Uterus (tissue), 4 donors: Measurements from ENCODE around the gene SYNJ2. TPM values are rescaled to one million over a fixed set of nuclear protein-coding genes. Genes with fewer than 3 reads are reported as not detected.

Source experiments
- DNase-seq, 2 donors: peaks; one replicate each; pipeline ENCODE4 v3.0.0-alpha.2; 2019 to 2020
- H3K27ac ChIP-seq, 2 donors: fragments of 200-600 bp; sonication (generic); 1 replicate in 1 of 2; 2 replicates in 1 of 2; pipeline ENCODE4 v1.5.1; 2016 to 2018
- H3K27me3 ChIP-seq, 2 donors: fragments of 200-600 bp; sonication (generic); one replicate each; pipeline ENCODE4 v1.5.1; 2018 to 2019; ENCODE audit warnings: control low read depth in 1 of 2
- H3K36me3 ChIP-seq, 2 donors: fragments of 200-600 bp; sonication (generic); one replicate each; pipeline ENCODE4 v1.5.1; 2019; ENCODE audit warnings: control low read depth in 1 of 2
- H3K4me1 ChIP-seq, 2 donors: fragments of 200-600 bp; sonication (generic); one replicate each; pipeline ENCODE4 v1.5.1; 2018 to 2019; ENCODE audit warnings: control low read depth in 1 of 2
- H3K4me3 ChIP-seq, 2 donors: fragments of 200-600 bp; sonication (generic); 1 replicate in 1 of 2; 2 replicates in 1 of 2; pipeline ENCODE4 v1.5.1; 2018 to 2019; ENCODE audit warnings: mild to moderate bottlenecking in 1 of 2
- H3K9me3 ChIP-seq, 2 donors: fragments of 200-600 bp; sonication (generic); one replicate each; pipeline ENCODE4 v1.5.1; 2019; ENCODE audit warnings: control low read depth in 1 of 2
- POLR2A ChIP-seq, 2 donors: fragments of 450-650 bp; IDR thresholded peaks; one replicate each; pipeline ENCODE4 v1.6.1; 2016; ENCODE audit warnings: antibody characterized with exemption in 2 of 2, mild to moderate bottlenecking in 1 of 2, moderate library complexity in 1 of 2
- intact Hi-C: fragments of 100-400 bp; cut with DNase I; formaldehyde crosslinking; loops from one replicate; pipeline ENCODE4 v1.15.1; 2023; ENCODE audit warnings: low total_unique reads
- total RNA-seq, 4 donors: library from RNA; depleted of rRNA in 3 of 4; stranded (reverse); fragments of >200 nt in 3 of 4; gene quantifications; one replicate each; pipeline versions ENCODE4 v1.1.0 to v1.2.4, GENCODE V29; 2014 to 2023
- TF ChIP-seq, protein P1 (sequence below), 4 experiments: fragments of 200-600 bp in 2 of 4; fragments of 450-650 bp in 2 of 4; sonication (generic) in 2 of 4; IDR thresholded peaks; one replicate each; pipeline ENCODE4 v1.5.1; 2016 to 2019; ENCODE audit warnings: antibody characterized with exemption in 4 of 4, mild to moderate bottlenecking in 2 of 4, moderate library complexity in 1 of 4
- donor health status: DM: yes; HTN: yes; CAD: no.

Gene SYNJ2
- total RNA-seq, 4 donors from 2014 or later = 9.5 to 32.2 (median 13.5) TPM

DNA sequence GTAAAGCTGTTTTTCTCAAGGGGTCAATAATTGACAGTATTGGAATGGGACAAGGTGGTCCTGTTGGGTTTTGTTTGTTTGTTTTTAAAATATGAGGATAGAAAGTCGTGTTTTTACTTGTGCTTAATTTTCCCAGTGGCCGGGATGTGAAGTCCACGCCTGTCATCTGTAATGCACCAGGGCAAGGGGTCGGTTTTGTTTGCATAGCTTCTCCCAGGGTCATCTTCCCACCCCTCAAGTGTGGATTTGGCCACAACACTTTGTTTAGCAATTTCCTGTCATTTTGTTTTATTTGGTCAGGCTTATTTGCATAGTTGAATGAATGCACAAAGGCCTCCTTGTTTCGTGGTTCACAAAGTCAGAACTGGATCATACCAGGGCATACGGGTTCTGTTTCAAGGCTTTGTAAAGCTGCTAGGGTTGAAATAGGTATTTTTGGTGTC, 29.8 kb downstream of the SYNJ2 start:
- Histone ChIP-seq H3K9me3 (no peaks in the 10 kb centered on the region), H3K36me3 (no peaks in the 10 kb centered on the region), H3K4me1 (peaks cover 0 to 11% of the 10 kb centered on the region in 2 donors), H3K27ac (no peak overlapping the region), H3K27me3 (no peaks in the 10 kb centered on the region), H3K4me3 (no peak overlapping the region)
- TF ChIP-seq, protein P1, sequence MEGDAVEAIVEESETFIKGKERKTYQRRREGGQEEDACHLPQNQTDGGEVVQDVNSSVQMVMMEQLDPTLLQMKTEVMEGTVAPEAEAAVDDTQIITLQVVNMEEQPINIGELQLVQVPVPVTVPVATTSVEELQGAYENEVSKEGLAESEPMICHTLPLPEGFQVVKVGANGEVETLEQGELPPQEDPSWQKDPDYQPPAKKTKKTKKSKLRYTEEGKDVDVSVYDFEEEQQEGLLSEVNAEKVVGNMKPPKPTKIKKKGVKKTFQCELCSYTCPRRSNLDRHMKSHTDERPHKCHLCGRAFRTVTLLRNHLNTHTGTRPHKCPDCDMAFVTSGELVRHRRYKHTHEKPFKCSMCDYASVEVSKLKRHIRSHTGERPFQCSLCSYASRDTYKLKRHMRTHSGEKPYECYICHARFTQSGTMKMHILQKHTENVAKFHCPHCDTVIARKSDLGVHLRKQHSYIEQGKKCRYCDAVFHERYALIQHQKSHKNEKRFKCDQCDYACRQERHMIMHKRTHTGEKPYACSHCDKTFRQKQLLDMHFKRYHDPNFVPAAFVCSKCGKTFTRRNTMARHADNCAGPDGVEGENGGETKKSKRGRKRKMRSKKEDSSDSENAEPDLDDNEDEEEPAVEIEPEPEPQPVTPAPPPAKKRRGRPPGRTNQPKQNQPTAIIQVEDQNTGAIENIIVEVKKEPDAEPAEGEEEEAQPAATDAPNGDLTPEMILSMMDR (IDR thresholded peaks at IDR 0.05) = no peak
- TF ChIP-seq POLR2A (IDR thresholded peaks at IDR 0.05) = no peak
- intact Hi-C loops = no loop called here
- DNase-seq = peak in 1 of 2 donors; percentile 4

GRCh38 chr6:158011980-158012566, 30.4 kb downstream of the SYNJ2 start:
- Histone ChIP-seq H3K36me3 (no peaks in the 10 kb centered on the region), H3K27ac (no peak overlapping the region), H3K4me1 (peaks cover 0 to 11% of the 10 kb centered on the region in 2 donors), H3K27me3 (no peaks in the 10 kb centered on the region), H3K9me3 (no peaks in the 10 kb centered on the region), H3K4me3 (no peak overlapping the region)
- TF ChIP-seq, protein P1 (IDR thresholded peaks at IDR 0.05) = no peak
- no peak for TF ChIP-seq POLR2A (IDR thresholded peaks at IDR 0.05)
- intact Hi-C loops = no loop called here
- no peak for DNase-seq

DNA sequence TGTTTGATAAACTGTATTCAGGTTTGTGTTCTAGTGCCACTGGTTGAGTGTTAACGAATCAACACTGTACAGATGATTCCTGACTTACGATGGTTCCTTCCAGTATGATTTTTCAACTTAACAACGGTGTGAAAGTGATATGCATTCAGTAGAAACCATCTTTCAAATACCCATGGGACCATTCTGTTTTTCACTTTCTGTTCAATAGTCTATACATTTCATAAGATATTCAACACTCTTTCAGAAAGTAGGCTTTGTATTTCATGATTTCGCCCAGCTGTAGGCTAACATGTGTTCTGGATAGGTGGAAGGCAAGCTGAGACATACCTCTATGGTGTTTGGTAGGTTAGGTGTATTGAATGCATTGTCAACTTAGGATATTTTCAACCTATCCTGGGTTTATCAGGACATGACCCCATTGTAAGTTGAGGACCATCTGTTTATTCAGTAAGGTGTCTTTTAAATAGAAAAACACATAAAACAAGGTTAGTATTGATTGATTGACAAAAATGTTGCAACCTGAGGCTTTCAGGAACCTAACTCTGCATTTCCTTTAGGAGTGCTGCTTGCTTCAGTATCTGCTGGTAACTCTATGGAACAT, 32.3 kb downstream of the SYNJ2 start:
- no peak for DNase-seq
- Histone ChIP-seq H3K27ac (no peak overlapping the region), H3K36me3 (no peaks in the 10 kb centered on the region), H3K27me3 (no peaks in the 10 kb centered on the region), H3K4me1 (peaks cover 0 to 10% of the 10 kb centered on the region in 2 donors), H3K4me3 (no peak overlapping the region), H3K9me3 (no peaks in the 10 kb centered on the region)
- intact Hi-C loops = no loop called here
- TF ChIP-seq, protein P1 (IDR thresholded peaks at IDR 0.05) = no peak
- TF ChIP-seq POLR2A (IDR thresholded peaks at IDR 0.05) = no peak

- H3K4me1 ChIP-seq = peaks cover 0 to 4% of the 10 kb centered on the region in 2 donors
- H3K36me3 ChIP-seq = no peaks in the 10 kb centered on the region
- H3K27ac ChIP-seq = no peak overlapping the region
- TF ChIP-seq, protein P1 (IDR thresholded peaks at IDR 0.05) = no peak
- no peak for TF ChIP-seq POLR2A (IDR thresholded peaks at IDR 0.05)
- DNase-seq = no peak
- intact Hi-C loops = no loop called here
- no peak overlapping the region for H3K4me3 ChIP-seq
- no peaks in the 10 kb centered on the region for H3K27me3 ChIP-seq
- H3K9me3 ChIP-seq = no peaks in the 10 kb centered on the region
These were observed 33.0 kb downstream of the SYNJ2 start for GRCh38 chr6:158014505-158015187.

GRCh38 chr6:158015188-158015506, 33.5 kb downstream of the SYNJ2 start:
- Histone ChIP-seq H3K27ac (no peak overlapping the region), H3K27me3 (no peaks in the 10 kb centered on the region), H3K4me3 (no peak overlapping the region), H3K36me3 (no peaks in the 10 kb centered on the region), H3K9me3 (no peaks in the 10 kb centered on the region), H3K4me1 (no peaks in the 10 kb centered on the region)
- intact Hi-C loops = no loop called here
- no peak for DNase-seq
- TF ChIP-seq, protein P1 (IDR thresholded peaks at IDR 0.05) = no peak
- no peak for TF ChIP-seq POLR2A (IDR thresholded peaks at IDR 0.05)
